ENCODE measurements around the gene FAM227B.
"Not testable (repeated sequence)": the region's sequence is repeated elsewhere in the genome, so short reads cannot be mapped to it uniquely, and the experiment has no call there.

Gene FAM227B

DNA sequence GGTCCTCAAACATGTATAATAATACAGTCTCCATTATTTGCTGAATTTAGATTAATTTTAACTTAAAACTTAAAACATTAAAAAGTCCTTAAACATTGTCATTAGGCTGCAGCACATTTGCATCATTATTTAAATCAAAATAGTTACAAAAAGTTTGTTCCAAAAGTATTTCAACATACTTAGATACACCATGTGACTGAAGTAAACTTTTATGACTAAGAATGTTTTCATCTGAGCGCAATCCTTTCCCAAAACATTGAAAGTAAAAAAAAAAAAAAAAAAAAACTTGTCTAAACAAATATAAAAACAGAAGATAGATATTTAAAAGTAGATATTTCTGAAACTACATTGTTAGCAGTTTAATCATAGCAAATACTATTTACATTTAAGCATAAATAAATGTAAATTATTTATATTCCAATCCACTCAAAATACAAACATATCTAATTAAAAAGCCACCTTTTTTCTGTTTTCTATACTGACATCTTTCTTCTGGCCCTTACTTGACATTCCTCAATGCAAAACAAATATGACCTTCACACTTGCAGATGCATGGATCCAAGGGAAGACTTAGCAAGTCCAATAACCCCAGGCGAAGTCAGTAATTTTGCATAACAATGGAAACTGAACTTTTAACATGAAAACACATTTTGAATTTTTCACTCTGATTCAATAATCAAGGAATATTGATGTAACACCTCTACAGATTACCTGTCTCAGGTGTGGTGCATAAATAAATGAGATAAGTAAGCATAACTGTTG lies 10.3 kb downstream of the FAM227B start:
- DNase-seq, result no peak

DNA sequence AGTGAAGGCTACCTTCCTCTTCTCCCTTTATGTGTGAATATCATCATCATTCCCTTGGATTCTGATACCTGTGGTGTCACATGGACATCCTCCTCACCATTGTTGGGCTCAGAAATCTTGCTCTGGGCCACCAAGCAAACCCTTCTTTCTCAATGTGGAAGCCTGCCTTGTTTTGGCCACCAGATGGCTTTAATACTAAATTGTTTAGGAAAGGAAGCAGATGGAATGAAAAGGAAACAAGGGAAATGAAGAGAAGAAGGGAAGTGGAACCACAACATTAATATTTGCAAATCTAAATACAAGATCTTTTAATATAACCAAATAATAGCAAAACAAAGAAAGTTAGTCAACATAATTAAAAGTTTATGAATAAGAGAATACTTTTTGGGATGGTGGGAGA lies 14.0 kb downstream of the FAM227B start:
- no peak for DNase-seq

DNA sequence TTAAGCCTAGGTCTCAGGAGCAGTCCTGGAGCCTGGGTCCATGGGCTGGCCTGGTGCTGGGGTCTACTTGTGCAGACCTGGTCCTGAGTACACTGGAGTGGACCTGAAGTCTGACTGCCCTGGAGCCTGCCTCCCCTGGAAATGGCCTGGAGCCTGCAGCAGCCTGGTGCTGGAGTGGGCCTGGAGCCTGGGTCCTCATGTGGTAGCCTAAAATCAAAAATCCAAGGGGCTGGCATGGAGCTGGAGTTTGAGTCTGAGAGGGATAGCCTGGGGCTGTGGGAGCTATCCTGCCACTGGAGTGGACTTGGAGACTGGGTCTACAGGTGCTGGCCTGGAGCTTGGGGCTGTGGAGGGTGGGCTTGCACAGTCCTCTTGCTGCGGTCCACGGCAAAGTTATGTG lies 15.0 kb downstream of the FAM227B start:
- DNase-seq, result no peak

DNA sequence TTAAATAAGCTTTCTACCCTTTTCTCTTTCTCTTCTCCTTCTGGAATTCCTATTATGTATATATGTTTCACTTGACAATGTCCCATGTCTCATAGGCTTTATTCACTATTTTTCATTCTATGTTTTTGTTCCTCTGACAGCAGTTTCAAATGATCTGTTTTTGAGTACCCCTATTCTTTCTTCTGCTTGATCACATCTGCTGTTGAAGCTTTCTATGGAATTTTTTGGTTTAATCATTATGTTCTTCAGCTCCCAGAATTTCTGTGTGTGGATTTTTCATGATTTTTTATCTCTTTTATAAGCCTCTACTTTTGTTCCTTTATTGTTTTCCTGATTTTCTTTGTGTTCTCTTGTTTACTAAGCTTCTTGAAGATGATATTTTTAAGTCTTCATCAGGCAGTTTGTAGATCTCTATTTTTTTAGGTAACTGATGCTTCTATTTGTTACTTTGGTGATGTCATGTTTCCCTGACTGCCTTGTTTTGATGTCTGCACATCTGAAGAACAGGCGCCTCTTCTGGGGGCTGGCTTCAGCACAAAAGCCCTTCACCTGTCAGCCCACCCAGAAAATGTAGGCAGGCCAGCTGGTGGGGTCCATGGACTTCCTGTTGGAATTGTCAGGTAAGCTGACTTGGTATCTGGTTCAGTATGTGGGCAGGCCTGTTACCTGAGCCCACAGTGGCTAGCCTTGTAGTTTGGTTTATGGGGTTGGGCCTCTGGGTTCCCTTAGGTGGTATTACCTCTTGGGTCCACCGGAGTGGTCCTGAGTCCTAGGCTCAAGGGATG lies 15.8 kb downstream of the FAM227B start:
- DNase-seq, result no peak

DNA sequence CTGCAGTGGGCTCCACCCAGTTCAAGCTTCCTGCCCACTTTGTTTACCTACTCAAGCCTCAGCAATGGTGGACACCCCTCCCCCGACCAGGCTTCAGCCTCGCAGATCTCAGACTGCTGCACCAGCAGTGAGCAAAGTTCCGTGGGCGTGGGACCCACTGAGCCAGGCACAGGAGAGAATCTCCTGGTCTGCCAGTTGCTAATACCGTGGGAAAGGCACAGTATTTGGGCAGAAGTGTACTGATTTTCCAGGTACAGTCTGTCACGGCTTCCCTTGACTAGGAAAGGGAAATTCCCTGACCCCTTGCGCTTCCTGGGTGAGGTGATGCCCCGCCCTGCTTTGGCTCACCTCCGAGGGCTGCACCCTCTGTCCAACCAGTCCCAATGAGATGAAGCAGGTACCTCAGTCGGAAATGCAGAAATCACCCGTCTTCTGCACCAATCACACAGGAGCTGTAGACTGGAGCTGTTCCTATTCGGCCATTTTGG lies 27.7 kb downstream of the FAM227B start:
- not testable (repeated sequence) for DNase-seq

DNA sequence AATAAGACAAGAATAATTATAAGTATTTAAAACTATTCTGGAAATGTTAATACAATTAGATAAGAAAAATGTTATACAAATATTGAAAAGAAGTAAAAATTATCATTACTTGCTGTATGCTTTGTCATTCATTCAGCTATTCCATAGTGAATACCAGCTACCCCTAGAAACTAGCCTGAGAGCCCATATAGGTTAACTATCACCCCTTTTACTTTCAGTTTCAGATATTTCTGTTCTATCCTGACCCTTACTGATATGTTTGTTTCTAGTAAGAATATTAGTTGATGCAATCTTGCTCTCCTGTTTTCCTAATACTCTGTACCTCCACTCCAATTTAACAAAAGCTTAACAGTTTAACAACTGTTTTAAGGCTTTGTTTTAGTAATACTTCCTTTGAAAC lies 31.6 kb downstream of the FAM227B start:
- DNase-seq, result no peak

DNA sequence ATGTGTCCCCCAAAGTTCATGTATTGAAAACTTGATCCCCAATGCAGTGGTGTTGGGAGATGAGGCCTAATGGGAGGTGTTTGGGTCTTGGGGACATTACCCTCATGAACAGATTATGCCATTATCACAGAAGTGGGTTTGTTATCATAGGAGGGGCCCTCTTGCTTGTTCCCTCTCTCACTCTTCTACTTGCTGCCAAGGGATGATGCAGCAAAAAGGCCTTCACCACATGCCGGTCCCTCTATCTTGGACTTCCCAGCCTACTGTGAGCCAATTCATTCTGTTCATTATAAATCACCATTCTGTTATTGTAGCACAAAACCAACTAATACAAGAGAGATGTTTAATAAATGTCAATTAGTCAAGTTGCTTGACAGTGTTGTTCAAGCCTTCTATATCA lies 47.2 kb downstream of the FAM227B start:
- no peak for DNase-seq

DNA sequence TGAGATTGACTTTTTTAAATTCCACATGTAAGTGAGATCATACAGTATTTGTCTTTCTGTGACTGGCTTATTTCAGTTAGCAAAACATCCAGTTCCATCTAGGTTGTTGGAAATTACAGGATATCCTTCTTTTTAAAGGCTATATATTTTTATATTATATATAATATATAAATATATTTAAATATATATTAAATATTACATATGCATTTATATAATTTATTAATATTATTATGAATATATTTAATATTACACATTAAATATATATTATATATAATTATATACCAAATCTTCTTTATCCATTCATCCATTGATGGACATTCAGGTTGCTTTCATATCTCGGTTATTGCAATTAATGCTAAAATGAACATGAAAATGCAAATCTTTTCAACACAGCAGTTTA lies 49.9 kb downstream of the FAM227B start:
- DNase-seq, result no peak

DNA sequence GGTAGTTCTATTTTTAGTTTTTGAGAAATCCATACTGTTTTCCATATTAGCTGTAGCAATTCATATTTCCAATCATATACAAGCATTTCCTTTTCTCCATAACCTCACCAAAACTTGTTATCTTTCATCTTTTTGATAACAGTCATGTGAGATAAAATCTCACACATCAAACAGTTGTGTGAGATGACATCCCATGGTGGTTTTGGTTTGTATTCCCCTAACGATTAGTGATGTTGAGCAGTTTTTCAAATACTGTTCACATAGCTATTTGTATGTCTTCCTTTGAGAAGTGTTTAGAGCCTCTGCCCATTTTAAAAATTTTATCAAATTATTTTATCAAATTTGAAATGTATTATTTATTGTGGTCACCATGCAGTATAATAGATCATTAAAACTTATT lies 50.4 kb downstream of the FAM227B start:
- no peak for DNase-seq

DNA sequence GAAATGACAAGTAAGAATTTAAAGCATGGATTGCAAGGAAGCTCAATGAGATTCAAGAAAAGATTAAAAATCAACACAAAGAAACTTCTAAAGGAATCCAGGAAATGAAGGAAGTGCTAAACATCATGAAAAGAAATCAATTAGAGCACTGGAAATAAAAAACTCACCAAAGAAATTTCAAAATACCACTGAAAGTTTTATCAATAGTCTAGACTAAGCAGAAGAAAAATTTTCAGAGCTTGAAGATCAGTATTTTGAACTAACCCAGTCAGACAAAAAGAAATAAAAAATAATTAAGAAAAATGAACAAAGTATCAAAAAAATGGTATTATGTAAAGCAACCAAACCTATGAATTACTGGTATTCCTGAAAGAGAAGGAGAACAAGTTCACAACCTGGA lies 60.6 kb downstream of the FAM227B start:
- DNase-seq, result no peak

DNA sequence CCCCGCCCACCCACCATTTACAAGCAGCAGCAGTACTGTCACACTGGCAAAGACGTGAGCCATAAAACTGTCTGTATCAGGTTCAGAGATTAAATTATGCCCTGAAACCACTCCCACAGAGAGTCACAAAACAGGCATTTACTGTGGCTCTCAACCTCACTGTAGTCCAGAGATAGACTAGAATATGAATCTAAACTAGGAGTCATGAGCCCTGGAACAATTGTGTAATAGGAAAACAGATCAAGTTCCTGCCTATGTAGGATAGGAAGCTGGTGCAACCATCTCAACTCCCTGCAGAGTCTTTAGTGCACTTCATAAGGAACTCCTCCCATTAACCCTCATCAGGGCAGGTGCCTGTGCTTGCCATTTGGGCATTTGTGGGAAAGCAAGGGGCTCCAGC lies 61.7 kb downstream of the FAM227B start:
- no peak for DNase-seq

DNA sequence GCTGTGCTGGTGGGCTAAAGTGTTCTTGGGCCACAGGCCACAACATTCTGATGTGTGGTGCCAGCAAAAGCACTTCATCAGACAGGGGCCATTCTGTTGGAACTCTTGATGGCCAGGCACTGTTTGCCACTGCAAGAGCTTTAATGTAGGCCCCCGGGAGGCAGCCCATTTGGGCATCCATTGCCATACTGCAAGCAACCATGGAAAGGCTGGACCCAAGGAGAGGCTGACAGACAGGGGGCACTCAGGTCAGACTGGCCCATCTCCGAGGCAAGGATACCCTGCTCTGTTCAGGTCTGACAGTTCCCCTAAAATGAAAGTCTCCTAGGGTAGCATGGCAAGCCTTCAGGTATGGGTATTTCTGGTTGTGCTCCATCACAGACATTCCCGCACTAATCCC lies 64.2 kb downstream of the FAM227B start:
- DNase-seq, result no peak

DNA sequence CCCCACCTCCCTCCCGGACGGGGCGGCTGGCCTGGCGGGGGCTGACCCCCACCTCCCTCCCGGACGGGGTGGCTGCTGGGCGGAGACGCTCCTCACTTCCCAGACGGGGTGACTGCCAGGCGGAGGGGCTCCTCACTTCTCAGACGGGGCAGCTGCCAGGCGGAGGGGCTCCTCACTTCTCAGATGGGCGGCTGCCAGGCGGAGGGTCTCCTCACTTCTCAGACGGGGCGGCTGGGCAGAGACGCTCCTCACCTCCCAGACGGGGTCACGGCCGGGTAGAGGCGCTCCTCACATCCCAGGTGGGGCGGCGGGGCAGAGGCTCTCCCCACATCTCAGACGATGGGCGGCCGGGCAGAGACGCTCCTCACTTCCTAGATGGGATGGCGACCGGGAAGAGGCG lies 70.3 kb downstream of the FAM227B start:
- not testable (repeated sequence) for DNase-seq

DNA sequence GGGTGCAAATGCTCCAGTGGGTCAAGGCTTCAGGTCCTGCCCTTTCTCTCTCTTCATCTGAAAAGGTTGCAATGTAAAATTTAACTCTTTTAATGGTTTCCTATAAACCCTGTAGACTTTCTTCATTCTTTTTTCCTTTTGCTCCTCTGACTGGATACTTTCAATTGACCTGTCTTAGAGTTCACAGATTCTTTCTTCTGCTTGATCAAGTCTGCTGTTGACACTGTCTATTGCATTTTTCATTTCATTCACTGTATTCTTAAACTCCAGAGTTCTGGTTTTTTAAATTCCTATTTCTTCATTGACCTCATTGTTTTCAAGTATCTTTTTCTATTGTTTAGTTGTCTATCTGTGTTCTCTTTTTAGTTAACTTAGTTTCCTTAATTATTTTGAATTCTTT lies 82.1 kb downstream of the FAM227B start:
- no peak for DNase-seq

DNA sequence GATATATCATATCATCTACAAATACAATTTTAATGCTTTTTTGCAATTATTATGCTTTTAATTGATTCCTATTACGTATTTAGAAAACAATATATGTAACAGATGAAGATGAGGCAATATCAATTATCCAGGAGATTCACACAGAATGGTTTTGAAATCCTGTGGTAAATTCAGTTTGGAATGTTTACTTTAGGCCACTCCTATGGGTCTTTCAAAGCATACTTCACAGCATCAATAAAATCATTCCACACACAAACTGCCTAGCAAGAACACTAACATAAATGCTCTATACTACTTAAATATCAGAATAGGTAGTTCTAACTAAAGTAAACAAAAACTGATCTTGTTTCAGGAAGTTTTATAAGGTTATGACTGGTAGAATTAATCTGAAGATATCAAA lies 90.5 kb downstream of the FAM227B start:
- no peak for DNase-seq

DNA sequence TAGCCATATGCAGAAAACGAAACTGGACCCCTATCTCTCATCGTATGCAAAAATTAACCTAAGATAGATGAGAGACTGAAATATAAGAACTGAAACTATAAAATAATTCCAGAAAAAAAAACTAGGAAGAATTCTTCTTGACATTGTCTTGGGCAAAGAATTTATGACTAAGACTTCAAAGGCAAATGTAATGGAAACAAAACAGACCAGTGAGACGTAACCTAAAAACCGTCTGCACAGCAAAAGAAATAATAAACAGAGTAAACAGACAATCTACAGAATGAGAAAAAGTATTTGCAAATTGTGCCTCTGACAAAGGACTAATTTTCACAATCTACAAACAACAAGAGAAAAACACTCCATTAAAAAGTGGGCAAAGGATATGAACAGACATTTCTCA lies 92.3 kb downstream of the FAM227B start:
- DNase-seq, result no peak

DNA sequence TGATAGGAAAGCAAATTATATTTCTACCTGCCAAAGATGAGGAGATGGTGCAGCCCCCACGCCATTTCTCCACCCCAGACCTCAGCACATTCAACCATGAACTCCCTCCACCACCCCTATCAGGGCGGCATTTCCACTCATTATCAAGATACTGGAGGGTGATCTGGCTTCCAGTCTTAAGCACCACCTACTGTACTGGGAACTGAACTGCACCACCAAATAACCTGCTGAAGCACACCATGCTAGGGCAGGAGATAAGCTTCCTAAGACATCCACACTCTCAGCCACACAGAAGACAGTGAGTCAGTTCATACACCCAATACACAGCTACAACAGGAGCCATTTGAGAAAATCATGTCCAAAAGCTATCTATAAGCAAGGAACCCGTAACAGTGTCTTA lies 98.8 kb downstream of the FAM227B start:
- no peak for DNase-seq

DNA sequence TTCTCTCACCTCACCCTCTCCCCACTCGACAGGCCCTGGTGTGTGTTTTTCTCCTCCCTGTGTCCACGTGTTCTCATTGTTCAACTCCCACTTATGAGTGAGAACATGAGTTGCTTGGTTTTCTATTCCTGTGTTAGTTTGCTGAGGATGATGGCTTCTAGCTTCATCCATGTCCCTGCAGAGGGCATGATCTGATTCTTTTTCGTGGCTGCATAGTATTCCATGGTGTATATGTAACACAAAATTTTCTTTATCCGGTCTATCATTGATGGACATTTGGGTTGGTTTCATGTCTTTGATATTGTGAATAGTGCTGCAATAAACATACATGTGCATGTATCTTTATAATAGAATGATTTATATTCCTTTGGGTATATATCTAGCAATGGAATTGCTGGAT lies 107.9 kb downstream of the FAM227B start:
- DNase-seq, result not testable (repeated sequence)

DNA sequence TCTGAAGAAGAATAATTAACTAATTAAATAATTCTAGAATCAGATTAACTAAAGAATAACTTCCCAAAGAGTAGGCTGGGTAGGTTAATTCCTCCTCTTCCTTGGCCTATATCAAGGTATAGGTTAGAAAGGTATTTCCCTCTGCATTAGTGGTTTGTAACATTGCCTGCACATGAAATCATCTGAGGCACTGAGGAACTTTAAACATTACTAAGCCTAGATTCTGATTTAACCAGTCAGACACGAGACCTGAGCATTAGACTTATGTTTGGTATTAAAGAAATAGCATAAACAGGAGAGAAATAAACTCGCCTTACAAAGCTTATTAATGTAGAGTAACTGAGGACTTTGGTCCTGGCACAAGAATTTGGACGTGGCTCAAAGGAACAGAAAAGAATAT lies 113.4 kb downstream of the FAM227B start:
- DNase-seq, result no peak

DNA sequence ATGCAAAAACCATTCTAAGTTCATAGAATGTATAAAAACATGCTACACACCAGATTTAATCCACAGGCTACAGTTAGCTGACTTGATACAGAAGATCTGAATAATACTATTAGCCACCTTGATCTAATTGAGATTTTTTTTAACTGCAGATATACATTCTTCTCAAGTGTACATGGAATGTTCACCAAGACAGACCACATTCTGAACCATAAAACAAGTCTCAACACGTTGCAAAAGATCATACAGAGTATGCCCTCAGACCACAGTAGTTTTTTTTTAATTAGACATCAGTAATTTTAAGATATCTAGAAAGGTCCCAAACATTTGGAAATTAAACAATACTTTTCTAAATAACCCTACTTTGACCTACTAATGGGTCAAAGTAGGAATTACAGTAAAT lies 114.3 kb downstream of the FAM227B start:
- no peak for DNase-seq

DNA sequence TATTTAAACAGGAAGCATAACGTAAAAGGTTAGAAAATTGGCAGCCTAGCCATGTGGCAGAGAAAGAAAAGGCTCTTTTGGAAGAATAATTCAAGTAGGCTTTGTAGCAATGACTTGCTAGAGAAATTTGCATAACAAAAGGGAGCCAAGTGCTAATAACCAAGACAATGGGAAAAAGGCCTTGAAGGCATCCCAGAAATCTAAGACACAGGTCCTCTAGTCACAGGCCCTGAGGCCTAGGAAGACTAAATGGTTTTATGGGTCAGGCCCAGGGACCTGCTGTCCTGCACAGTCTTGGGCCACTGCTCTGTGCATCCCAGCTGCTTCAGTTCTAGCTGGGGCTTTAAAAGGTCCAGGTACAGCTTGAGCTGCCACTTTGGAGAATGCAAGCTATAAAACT lies 119.0 kb downstream of the FAM227B start:
- DNase-seq, result no peak

DNA sequence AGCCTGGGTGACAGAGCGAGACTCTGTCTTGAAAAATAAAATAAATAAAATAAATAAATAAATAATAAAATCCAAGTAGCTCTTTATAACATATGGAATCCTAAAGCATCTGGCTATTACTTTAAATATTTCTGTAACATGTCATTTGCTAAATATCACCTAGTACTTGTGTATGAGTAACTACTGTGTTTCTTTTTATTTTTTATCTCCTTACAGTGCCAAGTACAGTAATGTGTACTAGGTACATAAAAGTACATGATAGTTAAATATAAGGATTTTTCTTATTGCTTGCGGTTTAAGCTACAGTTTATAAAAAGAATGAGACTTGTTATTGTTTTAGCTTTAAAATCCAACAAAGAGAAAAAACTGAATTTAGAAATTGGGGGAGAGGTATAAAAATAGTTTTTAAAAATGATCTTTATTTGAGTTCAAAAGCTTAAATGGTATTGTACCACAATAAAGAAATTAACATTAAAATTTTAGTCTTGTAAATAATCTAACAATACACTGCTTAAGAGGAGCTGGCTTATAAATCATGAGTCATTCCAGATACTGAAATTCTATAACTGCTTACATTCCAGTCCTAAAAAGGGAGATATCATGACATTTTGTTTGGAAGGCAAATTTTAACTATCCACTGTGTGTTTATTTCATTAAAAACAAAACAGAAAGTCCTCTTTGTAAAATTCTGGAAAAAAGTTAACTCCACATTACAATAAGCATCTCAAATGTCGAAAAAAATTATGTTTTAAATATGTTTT lies 124.4 kb downstream of the FAM227B start:
- no peak for DNase-seq

DNA sequence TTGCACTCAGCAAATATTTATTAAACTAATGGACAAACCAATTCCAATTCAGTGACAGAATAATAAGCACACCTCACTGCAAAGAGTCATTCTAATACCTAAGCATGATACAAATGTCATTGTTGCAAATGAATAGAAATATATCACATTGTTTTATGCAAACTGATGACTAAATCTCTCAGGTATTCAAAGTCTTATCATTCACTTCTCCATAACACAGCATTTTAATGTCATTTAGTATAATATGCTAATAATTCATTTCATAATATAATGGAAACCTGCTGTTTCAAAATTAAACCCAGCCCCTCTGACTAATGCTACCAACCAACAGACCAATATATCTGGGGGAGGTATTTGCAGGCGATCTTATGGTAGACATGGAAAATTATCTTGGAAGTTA lies 125.8 kb downstream of the FAM227B start:
- DNase-seq, result no peak

DNA sequence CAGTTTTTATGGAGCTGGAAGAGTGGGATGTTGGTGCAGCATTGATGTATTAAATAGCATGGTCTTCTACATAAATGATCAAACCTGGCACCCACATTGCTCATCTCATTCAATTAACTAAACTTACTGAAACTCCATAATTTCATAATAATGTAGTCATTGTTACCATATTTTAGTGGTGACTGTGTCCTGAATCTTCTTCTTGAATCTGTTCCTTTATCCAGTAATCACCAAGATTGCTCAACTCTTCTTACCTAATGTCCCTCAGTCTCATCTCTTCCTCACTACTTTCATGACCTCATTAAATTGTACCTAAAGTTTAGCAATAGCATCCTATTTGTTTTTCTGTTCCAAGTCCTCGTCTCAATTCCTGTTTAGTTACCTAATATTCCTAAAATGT lies 127.8 kb downstream of the FAM227B start:
- no peak for DNase-seq
